Stimulated activated CD4-positive, alpha-beta T cell treated with anti-CD3 and anti-CD28 coated beads, Interleukin-15, amount 100 ng/mL, for 24 hours (primary cell): ENCODE data around the gene ASCC1.
"Not testable (repeated sequence)": the region's sequence is repeated elsewhere in the genome, so short reads cannot be mapped to it uniquely, and the experiment has no call there.

Source experiments
- DNase-seq: peaks from one replicate; pipeline ENCODE4 v3.0.0-alpha.2; 2020

Gene ASCC1

DNA sequence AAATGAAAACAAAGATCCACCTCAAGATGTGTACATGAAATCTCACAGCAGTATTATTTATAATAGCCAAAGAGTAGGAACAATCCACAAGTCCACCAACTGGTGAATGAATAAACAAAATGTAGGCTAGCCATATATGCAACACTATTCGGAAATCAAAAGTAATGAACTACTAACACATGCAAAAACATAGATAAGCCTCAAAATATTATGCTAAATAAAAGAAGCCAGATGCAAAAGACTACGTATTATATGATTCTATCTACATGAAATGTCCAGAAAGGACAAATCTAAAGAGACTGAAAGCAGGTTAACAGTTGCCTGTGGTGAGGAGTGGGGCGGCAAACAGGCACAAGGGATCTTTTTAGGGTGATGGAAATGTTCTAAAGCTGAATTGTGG, 49.0 kb downstream of the ASCC1 start:
- DNase-seq, result no peak

DNA sequence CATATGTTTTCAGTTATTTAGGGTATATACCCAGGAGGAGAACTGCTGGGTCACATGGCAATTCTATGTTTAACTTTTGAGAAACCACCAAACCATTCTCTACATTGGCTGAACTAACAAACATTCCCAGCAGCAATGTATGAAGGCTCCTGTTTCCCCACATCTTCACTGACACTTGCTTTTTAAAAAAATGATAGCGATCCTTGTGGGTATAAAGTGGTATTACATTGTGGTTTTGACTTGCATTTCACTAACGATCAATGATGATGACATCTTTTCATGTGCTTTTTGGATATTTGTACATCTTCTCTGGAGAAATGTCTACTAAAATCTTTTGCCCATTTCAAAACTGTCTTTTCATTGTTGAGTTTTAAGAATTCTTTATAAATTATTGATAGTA, 51.5 kb downstream of the ASCC1 start:
- DNase-seq, result no peak

- peak; percentile 17 for DNase-seq
Measured at GRCh38 chr10:72162978-72163377, 53.1 kb downstream of the ASCC1 start.

- DNase-seq, result no peak
Measured at GRCh38 chr10:72158176-72158575, 57.9 kb downstream of the ASCC1 start.

DNA sequence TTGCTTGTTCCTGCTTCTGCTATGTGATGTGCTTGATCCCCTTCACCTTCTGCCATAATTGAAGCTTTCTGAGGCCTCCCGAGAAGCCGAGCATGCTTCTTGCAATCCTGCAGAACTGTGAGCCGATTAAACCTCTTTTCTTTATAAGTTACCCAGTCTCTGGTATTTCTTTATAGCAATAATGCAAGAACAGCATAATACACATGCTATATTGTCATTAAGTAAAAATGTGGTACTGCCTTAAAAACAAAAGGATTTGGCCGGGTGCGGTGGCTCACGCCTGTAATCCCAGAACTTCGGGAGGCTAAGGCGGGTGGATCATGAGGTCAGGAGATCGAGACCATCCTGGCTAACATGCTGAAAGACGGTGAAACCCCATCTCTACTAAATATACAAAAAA, 59.9 kb downstream of the ASCC1 start:
- no peak for DNase-seq

- DNase-seq, result no peak
Measured at GRCh38 chr10:72152286-72152685, 63.8 kb downstream of the ASCC1 start.

GRCh38 chr10:72150746-72151478, 65.2 kb downstream of the ASCC1 start:
- DNase-seq, result not testable (repeated sequence)

- DNase-seq, result not testable (repeated sequence)
Measured at GRCh38 chr10:72147324-72147584, 68.8 kb downstream of the ASCC1 start.

- DNase-seq, result no peak
Measured at GRCh38 chr10:72146559-72147323, 69.3 kb downstream of the ASCC1 start.

DNA sequence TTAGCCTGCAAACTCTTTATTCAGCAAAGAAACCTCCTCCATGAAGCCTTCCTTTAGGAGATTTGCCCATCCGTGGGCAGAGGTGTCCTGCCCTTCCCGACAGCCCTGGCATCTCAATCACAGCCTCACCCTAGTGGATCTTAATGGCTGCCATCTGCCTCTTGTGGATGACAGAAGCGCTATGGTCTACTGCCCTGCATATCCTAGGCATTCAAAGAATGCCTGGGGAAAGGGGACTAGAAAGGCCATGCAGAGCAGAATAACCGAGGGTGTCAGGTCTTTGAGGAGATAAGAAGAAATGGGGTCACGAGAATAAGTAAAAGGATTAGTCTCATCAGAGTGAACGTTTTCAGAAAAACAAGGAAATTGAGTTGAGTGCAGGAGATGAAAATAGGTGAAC, 70.0 kb downstream of the ASCC1 start:
- no peak for DNase-seq

GRCh38 chr10:72145657-72146056, 70.4 kb downstream of the ASCC1 start:
- DNase-seq, result no peak

DNA sequence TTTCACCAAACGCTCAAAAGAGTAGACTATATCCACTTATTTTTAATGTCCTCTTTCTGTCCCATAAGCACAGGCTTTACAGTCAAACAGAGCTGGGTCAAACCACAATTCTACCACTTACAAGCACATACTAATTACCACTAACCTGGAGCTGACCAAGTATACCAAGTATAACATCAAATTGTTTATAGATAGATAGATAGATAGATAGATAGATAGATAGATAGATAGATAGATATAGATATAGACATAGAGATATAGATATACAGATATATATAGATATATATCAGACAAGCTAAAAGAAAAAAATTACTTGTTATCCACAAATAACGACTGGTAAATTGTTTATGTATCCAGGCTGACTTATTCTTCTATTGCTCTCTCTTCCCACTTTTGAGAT, 75.2 kb downstream of the ASCC1 start:
- no peak for DNase-seq

DNA sequence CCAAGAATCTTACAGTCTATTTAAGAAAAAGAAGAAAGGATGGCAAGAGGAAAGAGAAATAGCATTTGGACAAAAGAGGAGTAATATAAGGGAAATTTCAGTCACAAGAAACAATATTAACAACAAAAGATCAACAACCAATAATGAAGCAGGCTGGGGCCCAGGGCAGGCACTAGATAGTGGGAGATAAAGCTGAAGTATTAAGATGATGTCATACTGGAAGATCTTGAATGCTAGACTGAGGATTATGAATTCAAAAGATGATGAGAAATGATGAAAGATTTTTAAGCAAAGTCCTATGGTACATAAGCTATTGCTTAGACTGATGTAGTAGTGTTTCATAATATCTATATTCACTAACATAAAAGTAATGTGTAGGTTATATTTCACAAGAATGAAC, 75.9 kb downstream of the ASCC1 start:
- no peak for DNase-seq

- no peak for DNase-seq
Measured at GRCh38 chr10:72137583-72137982, 78.5 kb downstream of the ASCC1 start.

DNA sequence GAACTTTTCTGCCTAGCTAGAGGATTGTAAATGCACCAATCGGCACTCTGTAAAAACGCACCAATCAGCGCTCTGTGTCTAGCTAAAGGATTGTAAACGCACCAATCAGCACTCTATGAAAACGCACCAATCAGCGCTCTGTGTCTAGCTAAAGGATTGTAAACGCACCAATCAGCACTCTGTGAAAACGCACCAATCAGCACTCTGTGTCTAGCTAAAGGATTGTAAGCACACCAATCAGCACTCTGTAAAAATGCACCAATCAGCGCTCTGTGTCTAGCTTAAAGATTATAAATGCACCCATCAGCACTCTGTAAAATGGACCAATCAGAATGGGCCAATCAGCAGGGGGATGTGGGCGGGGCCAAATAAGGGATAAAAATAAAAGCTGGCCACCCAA, 79.9 kb downstream of the ASCC1 start:
- DNase-seq, result not testable (repeated sequence)

- no peak for DNase-seq
Measured at GRCh38 chr10:72134785-72135767, 81.0 kb downstream of the ASCC1 start.

- no peak for DNase-seq
Measured at GRCh38 chr10:72133517-72133916, 82.6 kb downstream of the ASCC1 start.

DNA sequence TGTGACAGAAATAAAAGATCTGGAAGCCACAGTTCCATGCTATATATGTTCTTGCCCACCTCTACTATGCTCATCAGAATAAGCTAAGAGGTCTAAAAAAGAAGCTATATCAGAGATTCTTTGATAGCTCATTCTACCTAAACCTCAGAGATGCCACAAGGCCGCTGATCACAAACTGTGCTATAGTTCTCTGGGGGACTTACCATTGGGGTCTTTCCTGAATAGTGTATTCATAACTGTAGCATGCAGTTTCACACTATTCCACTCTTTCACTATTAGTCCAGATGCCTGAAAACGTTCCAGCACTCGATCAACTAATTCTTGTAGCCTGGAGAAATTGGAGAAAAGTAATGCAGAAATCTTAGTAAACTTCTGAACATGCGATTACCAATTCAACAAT, 83.2 kb downstream of the ASCC1 start:
- no peak for DNase-seq

DNA sequence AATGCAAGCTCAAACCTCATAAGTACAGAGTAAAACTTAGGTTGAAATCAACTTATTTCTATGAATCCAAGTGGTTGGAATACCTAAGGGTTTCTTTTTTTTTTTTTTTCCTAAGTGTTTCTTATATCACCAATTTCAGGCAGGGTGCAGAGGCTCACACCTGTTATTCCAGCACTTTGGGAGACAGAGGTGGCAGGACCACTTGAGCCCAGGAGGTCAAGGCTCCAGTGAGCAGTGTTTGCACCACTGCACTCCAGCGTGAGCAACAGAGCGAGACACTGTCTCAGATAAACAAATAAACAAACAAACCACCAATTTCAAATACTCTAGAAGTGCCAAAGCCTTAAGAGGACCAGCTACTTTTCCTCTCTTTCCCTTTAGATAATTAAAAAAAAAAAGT, 88.5 kb downstream of the ASCC1 start:
- no peak for DNase-seq

- DNase-seq, result no peak
Measured at GRCh38 chr10:72126872-72127232, 89.2 kb downstream of the ASCC1 start.

DNA sequence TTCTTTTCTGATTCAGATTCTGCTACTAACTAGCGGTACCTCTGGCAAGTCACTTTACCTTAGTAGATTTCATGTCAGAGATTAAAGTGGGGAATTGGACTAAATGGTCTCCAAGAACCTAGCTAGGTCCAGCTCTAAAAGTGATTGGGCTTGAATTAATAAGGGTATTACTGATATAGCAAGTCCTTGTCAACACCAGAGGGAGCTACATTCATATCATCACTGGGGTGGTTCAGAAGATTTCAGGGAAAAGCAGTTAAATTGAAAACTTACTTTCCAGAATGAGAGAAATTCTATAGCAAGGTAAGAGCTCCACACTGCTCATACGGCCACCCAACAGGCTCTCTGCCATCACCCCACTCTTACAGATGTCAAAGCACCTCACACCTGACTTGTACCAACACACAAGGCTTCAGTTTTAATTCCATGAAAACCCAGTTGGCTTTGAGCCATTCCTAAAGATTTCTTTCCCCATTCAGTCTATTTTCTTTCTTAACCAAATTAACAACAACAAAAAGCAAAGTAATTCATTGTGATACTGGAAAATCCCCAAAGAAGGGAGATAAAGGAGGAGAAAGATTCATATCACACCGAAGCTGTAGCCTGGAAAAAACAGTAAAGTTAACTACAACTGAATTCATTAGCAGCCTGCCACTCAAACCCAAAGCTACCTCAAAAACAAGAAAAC, 89.7 kb downstream of the ASCC1 start:
- no peak for DNase-seq

GRCh38 chr10:72124989-72125388, 91.1 kb downstream of the ASCC1 start:
- no peak for DNase-seq

- no peak for DNase-seq
Measured at GRCh38 chr10:72124381-72124780, 91.7 kb downstream of the ASCC1 start.
